CD4-positive, alpha-beta T cell treated with Interferon gamma for 1 hour (primary cell): ENCODE data around the gene ABCB6.

Experiments used
- DNase-seq: peaks from one replicate; pipeline ENCODE4 v3.0.0-alpha.2; 2020

Gene ABCB6

GRCh38 chr2:219182331-219183150 is 36.2 kb downstream of the ABCB6 start:
- no peak for DNase-seq

- DNase-seq = no peak
Measured at GRCh38 chr2:219181531-219181930, 37.2 kb downstream of the ABCB6 start.

- DNase-seq = no peak
Measured at GRCh38 chr2:219180961-219181360, 37.8 kb downstream of the ABCB6 start.

- DNase-seq = no peak
Measured at GRCh38 chr2:219179601-219180465, 38.9 kb downstream of the ABCB6 start.

- DNase-seq = no peak
Measured at GRCh38 chr2:219178377-219179175, 40.2 kb downstream of the ABCB6 start.

GRCh38 chr2:219177552-219178376 is 41.0 kb downstream of the ABCB6 start, which contains the start of gene RETREG2:
Gene RETREG2, plus strand, starts transcription at chr2:219178275. Its CDS starts 78 bp downstream, at chr2:219178353.
- DNase-seq = peak; percentile 91

GRCh38 chr2:219176818-219177551 is 41.8 kb downstream of the ABCB6 start, which contains the start of gene CNPPD1:
Gene CNPPD1, minus strand, starts transcription at chr2:219176925. Its CDS starts 97 bp downstream, at chr2:219176828.
- peak; percentile 88 for DNase-seq

GRCh38 chr2:219175928-219176817 is 42.6 kb downstream of the ABCB6 start:
- DNase-seq = peak; percentile 64

- DNase-seq = no peak
Measured at GRCh38 chr2:219175486-219175885, 43.3 kb downstream of the ABCB6 start.

- DNase-seq = no peak
Measured at GRCh38 chr2:219174801-219175200, 44.0 kb downstream of the ABCB6 start.

- no peak for DNase-seq
Measured at GRCh38 chr2:219174146-219174545, 44.6 kb downstream of the ABCB6 start.

- no peak for DNase-seq
Measured at GRCh38 chr2:219173176-219173575, 45.6 kb downstream of the ABCB6 start.

GRCh38 chr2:219172231-219173154 is 46.3 kb downstream of the ABCB6 start:
- DNase-seq = no peak

- DNase-seq = no peak
Measured at GRCh38 chr2:219171231-219171651, 47.5 kb downstream of the ABCB6 start.

- no peak for DNase-seq
Measured at GRCh38 chr2:219169930-219170654, 48.7 kb downstream of the ABCB6 start, which contains the start of gene SLC23A3. Gene SLC23A3, minus strand, starts transcription at chr2:219170029. Its CDS starts 45 bp downstream, at chr2:219169984.

GRCh38 chr2:219168932-219169331 is 49.8 kb downstream of the ABCB6 start:
- DNase-seq = no peak

- DNase-seq = no peak
Measured at GRCh38 chr2:219168526-219168925, 50.2 kb downstream of the ABCB6 start.

- no peak for DNase-seq
Measured at GRCh38 chr2:219167997-219168396, 50.8 kb downstream of the ABCB6 start.
